Tibial nerve (tissue), 4 donors: Measurements from ENCODE around the gene TMC3. TPM values are rescaled to one million over a fixed set of nuclear protein-coding genes. Genes with fewer than 3 reads are reported as not detected.

Experiments
- DNase-seq, 2 donors: peaks; one replicate each; pipeline ENCODE4 v3.0.0-alpha.2; 2019; ENCODE audit warnings: low spot score in 2 of 2
- H3K27ac ChIP-seq, 4 donors: fragments of 200-600 bp; sonication (generic) in 3 of 4; one replicate each; pipeline ENCODE4 v1.5.1; 2017 to 2019; ENCODE audit warnings: mild to moderate bottlenecking in 1 of 4
- H3K27me3 ChIP-seq, 2 donors: fragments of 200-600 bp; sonication (generic) in 1 of 2; one replicate each; pipeline versions ENCODE4 v1.5.1 to v1.6.0; 2017 to 2019
- H3K36me3 ChIP-seq, 3 donors: fragments of 200-600 bp; sonication (generic); one replicate each; pipeline ENCODE4 v1.5.1; 2018 to 2019
- H3K4me1 ChIP-seq, 4 donors: fragments of 200-600 bp; sonication (generic) in 3 of 4; one replicate each; pipeline ENCODE4 v1.5.1; 2017 to 2019
- H3K4me3 ChIP-seq, 4 donors: fragments of 200-600 bp; sonication (generic) in 3 of 4; one replicate each; pipeline ENCODE4 v1.5.1; 2017 to 2019; ENCODE audit warnings: mild to moderate bottlenecking in 1 of 4, moderate library complexity in 1 of 4
- H3K9me3 ChIP-seq, 4 donors: fragments of 200-600 bp; sonication (generic) in 3 of 4; one replicate each; pipeline ENCODE4 v1.5.1; 2017 to 2019
- EP300 ChIP-seq, 2 donors: sonication (generic); formaldehyde crosslinking; IDR thresholded peaks; one replicate each; pipeline ENCODE4 v1.6.1; 2017; ENCODE audit warnings: antibody characterized with exemption in 2 of 2, mild to moderate bottlenecking in 1 of 2
- POLR2A ChIP-seq, 2 donors: fragments of 450-650 bp; IDR thresholded peaks; one replicate each; pipeline ENCODE4 v1.6.1; 2017; ENCODE audit warnings: antibody characterized with exemption in 2 of 2, mild to moderate bottlenecking in 2 of 2, moderate library complexity in 2 of 2
- WGBS, 2 donors: methylation state at CpG; one replicate each; pipeline ENCODE4 v1.1.5; 2018; 5-methylcytosine and 5-hydroxymethylcytosine counted together
- total RNA-seq, 4 donors: library from RNA; depleted of rRNA; stranded (reverse); fragments of >200 nt; gene quantifications; one replicate each; pipeline ENCODE4 v1.1.0, GENCODE V29; 2016
- TF ChIP-seq, protein P1 (sequence below), 5 experiments: fragments of 200-600 bp in 3 of 5; fragments of 450-650 bp in 2 of 5; sonication (generic) in 3 of 5; IDR thresholded peaks; one replicate each; pipeline ENCODE4 v1.5.1; 2016 to 2019; ENCODE audit warnings: antibody characterized with exemption in 5 of 5, mild to moderate bottlenecking in 3 of 5, moderate library complexity in 2 of 5

TMC3 gene
- total RNA-seq, 4 donors from 2014 or later: not detected

DNA sequence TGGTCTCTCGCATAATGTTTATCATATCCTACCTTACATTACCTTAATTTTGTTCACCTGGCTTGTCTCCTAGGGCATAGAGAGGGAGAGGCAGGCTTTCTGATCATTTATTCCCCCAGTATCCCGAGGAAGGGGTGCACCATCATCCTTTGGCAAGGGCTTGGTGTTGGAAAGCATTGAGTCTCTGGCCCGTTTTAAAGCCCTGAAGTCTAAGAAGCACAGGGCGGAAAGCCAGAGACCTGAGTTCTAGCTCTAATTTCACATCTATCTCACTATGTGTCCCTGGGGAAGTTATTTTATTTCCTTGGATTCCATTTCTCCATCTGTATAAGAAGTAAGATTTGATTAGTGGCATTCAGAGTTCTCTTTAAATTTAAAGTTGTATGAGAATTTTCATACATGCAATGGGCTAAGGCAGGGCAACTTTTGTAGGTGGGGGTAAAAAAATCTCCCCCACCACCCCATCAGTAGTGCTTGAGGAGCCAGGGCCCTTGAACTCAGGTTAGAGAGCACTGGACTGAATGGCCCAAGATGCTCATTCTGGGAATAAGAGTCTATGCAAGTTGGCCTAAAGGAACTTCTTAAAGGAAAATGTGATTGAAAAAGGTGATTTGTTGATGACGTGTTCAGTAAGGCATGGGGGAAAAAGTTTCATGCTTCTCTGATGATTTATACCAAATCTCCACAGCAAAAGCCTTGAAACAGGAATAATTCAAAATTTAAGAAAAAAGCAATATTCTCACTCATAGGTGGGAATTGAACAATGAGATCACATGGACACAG lies 10.1 kb downstream of the TMC3 start:
- Histone ChIP-seq H3K4me3 (no peak overlapping the region), H3K27me3 (no peaks in the 10 kb centered on the region), H3K9me3 (no peaks in the 10 kb centered on the region), H3K36me3 (no peaks in the 10 kb centered on the region), H3K27ac (no peak overlapping the region), H3K4me1 (peaks cover 0 to 8% (median 0%) of the 10 kb centered on the region in 4 donors)
- TF ChIP-seq, protein P1, sequence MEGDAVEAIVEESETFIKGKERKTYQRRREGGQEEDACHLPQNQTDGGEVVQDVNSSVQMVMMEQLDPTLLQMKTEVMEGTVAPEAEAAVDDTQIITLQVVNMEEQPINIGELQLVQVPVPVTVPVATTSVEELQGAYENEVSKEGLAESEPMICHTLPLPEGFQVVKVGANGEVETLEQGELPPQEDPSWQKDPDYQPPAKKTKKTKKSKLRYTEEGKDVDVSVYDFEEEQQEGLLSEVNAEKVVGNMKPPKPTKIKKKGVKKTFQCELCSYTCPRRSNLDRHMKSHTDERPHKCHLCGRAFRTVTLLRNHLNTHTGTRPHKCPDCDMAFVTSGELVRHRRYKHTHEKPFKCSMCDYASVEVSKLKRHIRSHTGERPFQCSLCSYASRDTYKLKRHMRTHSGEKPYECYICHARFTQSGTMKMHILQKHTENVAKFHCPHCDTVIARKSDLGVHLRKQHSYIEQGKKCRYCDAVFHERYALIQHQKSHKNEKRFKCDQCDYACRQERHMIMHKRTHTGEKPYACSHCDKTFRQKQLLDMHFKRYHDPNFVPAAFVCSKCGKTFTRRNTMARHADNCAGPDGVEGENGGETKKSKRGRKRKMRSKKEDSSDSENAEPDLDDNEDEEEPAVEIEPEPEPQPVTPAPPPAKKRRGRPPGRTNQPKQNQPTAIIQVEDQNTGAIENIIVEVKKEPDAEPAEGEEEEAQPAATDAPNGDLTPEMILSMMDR (IDR thresholded peaks at IDR 0.05): no peak
- TF ChIP-seq EP300 (IDR thresholded peaks at IDR 0.05) (no peak), POLR2A (IDR thresholded peaks at IDR 0.05) (no peak)
- WGBS, 2 donors: 57 to 65% methylated on average over 5 of the region's 5 CpGs
- DNase-seq: no peak

DNA sequence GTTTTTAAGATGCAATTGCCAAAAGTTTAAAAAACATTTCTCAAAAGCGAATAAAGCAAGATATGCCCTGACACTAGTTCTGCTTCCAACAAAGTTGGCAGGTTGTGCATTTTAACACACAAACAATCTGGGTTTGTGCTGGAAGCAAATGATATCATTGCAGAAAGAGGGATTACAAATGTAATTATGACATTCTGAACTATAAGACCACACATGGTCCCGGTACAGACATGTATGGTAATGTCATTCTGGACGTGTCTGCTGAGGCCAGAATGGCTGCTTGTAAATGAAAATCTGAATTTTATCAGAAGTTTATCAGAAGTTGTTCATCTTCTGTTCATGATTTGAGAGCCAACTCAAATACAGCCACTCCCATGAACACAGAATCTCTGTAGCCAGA lies 10.7 kb downstream of the TMC3 start:
- Histone ChIP-seq H3K4me1 (peaks cover 0 to 8% (median 0%) of the 10 kb centered on the region in 4 donors), H3K27ac (no peak overlapping the region), H3K36me3 (no peaks in the 10 kb centered on the region), H3K27me3 (no peaks in the 10 kb centered on the region), H3K4me3 (no peak overlapping the region), H3K9me3 (no peaks in the 10 kb centered on the region)
- WGBS, 2 donors: 49 to 50% methylated on average over 3 of the region's 3 CpGs
- no peak for DNase-seq
- TF ChIP-seq EP300 (IDR thresholded peaks at IDR 0.05) (no peak), POLR2A (IDR thresholded peaks at IDR 0.05) (no peak)
- TF ChIP-seq, protein P1 (IDR thresholded peaks at IDR 0.05): no peak

DNA sequence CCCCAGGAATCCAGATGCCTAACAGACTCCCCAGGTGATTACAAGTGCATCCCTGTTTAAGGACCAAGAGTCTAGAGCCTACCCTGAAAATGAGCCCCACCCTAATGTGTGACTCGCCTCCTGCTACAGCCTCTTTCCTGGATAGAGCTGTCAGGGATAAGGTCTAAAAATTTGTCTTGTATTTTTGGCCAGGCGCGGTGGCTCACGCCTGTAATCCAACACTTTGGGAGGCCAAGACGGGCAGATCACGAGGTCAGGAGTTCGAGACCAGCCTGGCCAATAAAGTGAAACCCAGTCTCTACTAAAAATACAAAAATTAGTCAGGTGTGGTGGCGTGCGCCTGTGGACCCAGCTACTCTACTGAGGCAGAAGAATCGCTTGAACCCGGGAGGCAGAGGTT lies 11.2 kb downstream of the TMC3 start:
- Histone ChIP-seq H3K4me3 (no peak overlapping the region), H3K36me3 (no peaks in the 10 kb centered on the region), H3K9me3 (no peaks in the 10 kb centered on the region), H3K27me3 (no peaks in the 10 kb centered on the region), H3K27ac (no peak overlapping the region), H3K4me1 (peaks cover 0 to 8% (median 0%) of the 10 kb centered on the region in 4 donors)
- no peak for TF ChIP-seq POLR2A (IDR thresholded peaks at IDR 0.05)
- TF ChIP-seq, protein P1 (IDR thresholded peaks at IDR 0.05): no peak
- TF ChIP-seq EP300 (IDR thresholded peaks at IDR 0.05): no peak
- WGBS, 2 donors: 83 to 95% methylated on average over 11 of the region's 11 CpGs
- DNase-seq: no peak

DNA sequence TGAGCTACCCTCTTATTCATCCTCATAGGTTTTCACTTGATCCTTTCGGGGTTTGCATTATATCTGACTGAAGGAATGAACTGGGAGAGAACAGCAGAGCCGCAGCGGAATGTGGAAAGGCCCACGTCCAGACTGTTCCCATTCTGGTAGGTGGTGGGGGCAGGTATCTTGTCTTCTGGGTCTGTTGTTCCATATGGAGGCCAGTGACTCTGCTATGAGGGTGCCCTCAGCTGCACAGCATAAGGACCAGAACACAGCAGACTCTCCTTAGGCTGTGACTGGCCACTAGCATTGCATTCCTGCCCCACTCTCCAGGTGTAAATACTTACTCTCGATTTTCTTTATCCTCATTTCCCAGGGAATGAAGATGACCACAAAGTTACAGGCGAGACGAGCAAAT lies 12.1 kb downstream of the TMC3 start:
- TF ChIP-seq, protein P1 (IDR thresholded peaks at IDR 0.05): no peak
- TF ChIP-seq EP300 (IDR thresholded peaks at IDR 0.05) (no peak), POLR2A (IDR thresholded peaks at IDR 0.05) (no peak)
- H3K27me3 ChIP-seq: no peaks in the 10 kb centered on the region
- no peak overlapping the region for H3K4me3 ChIP-seq
- 88 to 93% methylated on average over 7 of the region's 7 CpGs for WGBS, 2 donors
- H3K27ac ChIP-seq: no peak overlapping the region
- DNase-seq: no peak
- no peaks in the 10 kb centered on the region for H3K9me3 ChIP-seq
- H3K36me3 ChIP-seq: no peaks in the 10 kb centered on the region
- H3K4me1 ChIP-seq: peaks cover 0 to 8% (median 0%) of the 10 kb centered on the region in 4 donors

DNA sequence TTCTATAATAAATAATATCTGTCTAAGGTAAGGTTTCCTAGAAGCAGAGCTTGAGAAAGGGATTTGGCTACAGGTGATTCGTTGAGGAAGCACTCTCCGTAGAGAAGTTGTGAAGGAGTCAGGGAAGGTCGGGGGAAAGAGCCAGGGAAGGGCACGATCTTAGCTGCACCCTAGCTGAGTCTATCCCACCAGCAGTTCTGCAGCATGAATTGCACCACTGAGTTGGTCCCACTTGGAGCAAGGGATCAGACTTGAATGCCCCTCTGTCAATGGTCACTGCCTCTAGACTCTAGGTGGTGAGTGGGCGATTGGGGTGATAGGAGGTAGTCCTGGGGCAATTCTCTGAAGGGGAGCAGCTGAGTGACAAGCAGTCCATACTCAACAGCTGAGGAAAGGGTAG lies 13.5 kb downstream of the TMC3 start:
- no peak overlapping the region for H3K27ac ChIP-seq
- DNase-seq: no peak
- H3K4me3 ChIP-seq: no peak overlapping the region
- H3K4me1 ChIP-seq: peaks cover 0 to 8% (median 0%) of the 10 kb centered on the region in 4 donors
- 84 to 91% methylated on average over 5 of the region's 5 CpGs for WGBS, 2 donors
- no peaks in the 10 kb centered on the region for H3K27me3 ChIP-seq
- no peaks in the 10 kb centered on the region for H3K36me3 ChIP-seq
- no peaks in the 10 kb centered on the region for H3K9me3 ChIP-seq
- TF ChIP-seq, protein P1 (IDR thresholded peaks at IDR 0.05): no peak
- TF ChIP-seq EP300 (IDR thresholded peaks at IDR 0.05) (no peak), POLR2A (IDR thresholded peaks at IDR 0.05) (no peak)
